NB4 (cell line): Measurements from ENCODE around the gene GPR132.

Experiments used
- POLR2A ChIP-seq: IDR thresholded peaks from 2 replicates; pipeline ENCODE4 v1.6.1; 2011; ENCODE audit warnings: mild to moderate bottlenecking; ENCODE audit not compliant: insufficient read length; ENCODE audit errors: extremely low read depth
- TF ChIP-seq, protein P1 (sequence below): IDR thresholded peaks from one replicate; pipeline ENCODE4 v1.5.1; 2012; ENCODE audit warnings: low read depth, low read length

DNA sequence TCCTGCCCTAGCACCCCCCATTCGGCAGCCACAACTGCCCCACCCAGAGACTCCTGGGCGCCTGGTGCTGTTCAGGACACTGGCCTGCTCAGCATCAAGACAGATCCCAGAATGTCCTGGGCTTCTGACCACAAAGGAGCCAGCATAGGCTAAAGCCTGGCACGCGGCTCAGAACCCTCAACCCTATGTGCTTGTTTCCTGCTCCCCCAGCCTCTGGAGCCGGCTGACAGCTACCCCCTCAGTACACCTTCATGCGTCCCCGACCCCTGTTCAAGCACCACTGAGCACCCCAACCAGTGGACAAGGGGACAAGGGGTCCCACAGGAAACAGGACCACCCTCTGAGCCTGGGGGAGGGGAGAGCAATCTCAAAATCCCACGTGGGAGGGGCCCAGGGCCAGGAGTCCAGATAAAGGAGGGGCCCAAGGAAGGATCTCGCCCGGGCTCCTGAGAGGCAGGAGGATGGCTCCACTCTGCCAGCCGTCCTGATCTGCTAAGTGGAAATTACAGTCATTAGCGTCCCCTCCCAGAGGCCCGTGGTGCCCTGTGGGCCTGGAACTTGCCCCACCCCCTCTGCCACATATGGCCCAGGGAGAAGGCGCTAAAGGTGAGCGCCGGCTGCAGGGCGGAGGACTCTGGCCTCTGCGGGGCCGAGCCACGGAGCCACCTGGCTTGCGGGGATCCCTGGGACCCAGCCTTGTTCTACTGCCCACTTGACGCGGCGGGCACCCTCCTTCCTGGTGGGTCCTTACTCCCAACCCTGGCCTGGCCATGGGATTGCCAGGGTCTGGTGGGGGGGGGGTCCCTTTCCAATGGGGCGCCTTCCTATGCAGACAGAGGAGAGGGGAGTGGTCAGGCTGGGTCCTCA lies 27.2 kb upstream of the GPR132 start:
- TF ChIP-seq, protein P1, sequence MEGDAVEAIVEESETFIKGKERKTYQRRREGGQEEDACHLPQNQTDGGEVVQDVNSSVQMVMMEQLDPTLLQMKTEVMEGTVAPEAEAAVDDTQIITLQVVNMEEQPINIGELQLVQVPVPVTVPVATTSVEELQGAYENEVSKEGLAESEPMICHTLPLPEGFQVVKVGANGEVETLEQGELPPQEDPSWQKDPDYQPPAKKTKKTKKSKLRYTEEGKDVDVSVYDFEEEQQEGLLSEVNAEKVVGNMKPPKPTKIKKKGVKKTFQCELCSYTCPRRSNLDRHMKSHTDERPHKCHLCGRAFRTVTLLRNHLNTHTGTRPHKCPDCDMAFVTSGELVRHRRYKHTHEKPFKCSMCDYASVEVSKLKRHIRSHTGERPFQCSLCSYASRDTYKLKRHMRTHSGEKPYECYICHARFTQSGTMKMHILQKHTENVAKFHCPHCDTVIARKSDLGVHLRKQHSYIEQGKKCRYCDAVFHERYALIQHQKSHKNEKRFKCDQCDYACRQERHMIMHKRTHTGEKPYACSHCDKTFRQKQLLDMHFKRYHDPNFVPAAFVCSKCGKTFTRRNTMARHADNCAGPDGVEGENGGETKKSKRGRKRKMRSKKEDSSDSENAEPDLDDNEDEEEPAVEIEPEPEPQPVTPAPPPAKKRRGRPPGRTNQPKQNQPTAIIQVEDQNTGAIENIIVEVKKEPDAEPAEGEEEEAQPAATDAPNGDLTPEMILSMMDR, result no peak
- TF ChIP-seq POLR2A, result no peak
